GM18502 (cell line): Measurements from ENCODE around the gene OLFML3.
"Not testable (repeated sequence)": the region's sequence is repeated elsewhere in the genome, so short reads cannot be mapped to it uniquely, and the experiment has no call there.

Experiments used
- ATAC-seq: cut with Tn5 transposase; IDR thresholded peaks from one replicate; pipeline ENCODE4 v1.9.1; 2021; ENCODE audit warnings: mild to moderate bottlenecking; ENCODE audit not compliant: unreplicated experiment, poor library complexity

Gene OLFML3

DNA sequence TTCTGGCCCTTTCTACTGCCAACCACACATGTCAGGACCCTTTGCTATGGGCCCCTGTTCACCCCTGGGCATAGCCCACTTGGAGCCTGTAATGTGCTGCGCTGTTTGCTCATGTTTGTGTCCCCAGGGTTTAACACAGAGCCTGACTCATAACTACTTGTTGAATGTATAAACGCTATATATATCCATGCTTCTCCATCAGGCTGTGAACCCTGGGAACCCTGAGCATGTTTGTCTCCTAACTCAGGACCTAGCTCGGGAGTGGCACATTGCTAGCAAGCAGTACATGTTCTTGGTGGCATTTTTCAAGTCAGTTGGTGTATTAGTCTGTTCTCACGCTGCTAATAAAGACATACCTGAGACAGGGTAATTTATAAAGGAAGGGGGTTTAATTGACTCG is 8.0 kb downstream of the OLFML3 start:
- ATAC-seq, result no peak

DNA sequence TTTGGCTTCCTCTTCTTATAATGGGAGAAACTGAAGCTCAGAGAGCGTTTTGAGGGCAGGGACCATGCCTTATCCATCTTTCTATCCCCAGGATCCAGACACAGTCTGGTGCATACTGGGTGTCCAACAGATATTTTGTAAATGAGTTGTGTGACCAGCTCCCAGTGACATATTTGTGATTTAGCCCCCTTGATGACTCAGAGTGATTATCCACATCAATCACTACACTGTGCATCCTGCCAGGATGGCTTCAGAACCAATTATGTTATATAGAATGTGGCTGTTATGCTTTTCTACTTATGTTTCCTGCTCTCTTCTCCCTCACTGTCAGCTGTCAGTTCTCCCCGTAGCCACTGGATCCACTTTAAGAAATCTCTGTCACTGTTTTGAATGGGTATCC is 11.3 kb downstream of the OLFML3 start:
- no peak for ATAC-seq

DNA sequence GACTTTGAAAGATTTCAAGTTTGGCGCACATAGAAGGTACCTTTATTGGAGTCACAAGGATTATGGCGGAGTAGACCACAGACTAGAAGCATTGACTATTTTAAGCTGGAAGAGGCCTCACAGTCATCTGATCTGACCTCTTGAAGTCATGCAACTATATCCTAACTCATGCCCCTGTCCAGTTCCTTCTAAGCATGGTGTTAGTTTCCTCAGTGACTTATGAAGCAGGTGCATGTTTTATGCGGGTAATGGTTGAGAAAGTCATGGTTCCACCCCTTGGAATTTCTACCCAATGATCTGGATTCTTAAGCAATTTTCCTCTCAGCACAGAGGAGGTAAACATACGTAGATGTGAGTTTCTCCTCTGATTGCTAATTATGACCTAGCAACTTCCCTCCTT is 11.7 kb downstream of the OLFML3 start:
- ATAC-seq, result no peak

DNA sequence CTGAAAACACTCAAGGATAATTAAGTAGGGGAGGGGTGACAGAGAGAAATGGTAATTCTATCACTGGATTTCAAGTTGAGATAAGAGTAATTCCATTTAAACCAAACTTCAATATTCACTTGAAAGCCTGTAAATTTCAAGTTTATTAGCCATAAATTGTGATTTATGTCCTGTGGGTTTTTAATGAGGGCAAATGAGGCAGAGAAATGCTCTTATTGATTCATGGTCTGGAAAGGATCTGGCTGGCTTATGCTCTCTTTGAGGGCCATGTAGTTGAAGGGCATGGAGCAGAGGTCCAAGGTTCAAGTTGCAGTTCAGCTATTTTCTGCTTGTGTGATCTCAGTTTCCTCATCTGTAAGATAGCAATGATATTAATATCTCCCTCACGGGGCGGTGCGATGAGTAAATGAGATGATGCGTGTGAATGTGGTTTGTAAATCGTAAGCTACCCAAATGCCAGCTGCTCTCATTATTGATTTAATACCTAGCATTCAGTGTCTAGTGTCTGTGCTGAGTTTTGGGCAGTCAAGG is 12.3 kb downstream of the OLFML3 start:
- ATAC-seq, result no peak

DNA sequence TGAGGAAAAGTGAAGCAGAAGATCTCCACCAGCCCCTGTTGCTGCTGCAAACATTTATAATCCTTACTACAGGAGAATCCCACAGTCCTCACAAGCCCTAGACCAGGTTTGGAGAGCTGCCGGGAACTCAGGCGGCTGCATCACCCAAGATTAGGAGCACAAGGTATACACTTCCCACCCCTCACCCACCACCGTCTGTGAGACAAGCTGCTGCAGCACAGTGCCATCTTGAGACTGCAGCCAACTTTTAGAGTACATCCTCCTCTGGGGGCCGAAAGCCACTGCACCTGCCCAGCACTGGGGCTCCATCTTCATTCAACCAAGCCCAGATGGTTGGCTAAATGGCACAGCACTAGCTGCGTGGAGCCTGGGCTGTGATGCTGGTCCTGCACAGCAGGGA is 13.8 kb downstream of the OLFML3 start:
- ATAC-seq, result no peak

DNA sequence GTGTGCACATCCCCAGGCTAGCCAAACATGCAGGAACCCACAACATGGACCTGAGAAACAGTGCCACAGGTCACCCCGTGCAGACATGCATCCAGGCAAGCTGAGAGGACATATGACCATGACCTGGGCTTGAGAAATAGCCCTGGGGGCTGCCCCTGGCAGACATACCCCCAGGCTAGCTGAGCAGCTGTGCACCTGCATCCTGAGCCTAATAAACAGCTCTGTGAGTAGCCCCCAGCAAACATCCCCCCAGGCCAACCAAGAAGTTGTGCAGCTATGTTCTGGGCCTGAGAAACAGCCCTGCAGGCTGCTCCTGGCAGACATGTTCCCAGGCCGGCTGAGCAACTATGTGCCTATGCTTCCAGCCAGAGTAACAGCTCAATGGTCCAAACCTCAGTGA is 14.5 kb downstream of the OLFML3 start:
- no peak for ATAC-seq

DNA sequence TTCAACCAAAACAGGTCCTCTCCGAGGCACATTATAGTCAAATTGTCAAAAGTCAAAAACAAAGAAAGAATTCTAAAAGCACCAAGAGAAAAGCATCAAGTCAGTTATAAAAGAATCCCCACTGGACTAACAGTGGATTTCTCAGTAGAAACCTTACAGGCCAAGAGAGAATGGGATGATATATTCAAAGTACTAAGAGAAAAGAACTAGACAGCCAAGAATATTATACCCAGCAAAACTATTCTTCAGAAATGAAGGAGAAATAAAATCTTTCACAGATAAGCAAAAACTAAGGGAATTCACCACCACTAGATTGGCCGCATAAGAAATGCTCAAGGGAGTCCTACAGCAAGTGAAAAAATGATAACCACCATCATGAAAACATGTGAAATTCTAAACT is 16.1 kb downstream of the OLFML3 start:
- no peak for ATAC-seq

DNA sequence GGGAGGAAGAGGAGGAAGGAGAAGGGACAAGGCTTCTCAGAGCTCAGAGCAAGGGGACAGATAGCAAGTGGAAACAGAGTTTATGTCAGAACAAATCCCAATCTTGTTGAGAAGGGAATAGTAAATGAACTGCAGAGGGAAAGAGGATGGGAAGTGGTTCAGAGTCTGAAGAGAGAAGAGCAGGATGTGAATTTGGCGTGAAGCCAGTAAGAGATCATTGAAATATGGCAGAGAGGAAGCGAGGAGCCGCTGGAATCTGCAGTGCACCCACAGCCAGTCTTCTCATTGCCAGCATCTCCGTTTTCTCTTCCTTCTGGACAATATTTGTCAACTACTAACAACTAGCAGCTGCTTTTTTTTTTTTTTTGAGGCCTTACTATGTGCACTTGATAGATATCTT is 19.1 kb downstream of the OLFML3 start:
- ATAC-seq, result no peak

DNA sequence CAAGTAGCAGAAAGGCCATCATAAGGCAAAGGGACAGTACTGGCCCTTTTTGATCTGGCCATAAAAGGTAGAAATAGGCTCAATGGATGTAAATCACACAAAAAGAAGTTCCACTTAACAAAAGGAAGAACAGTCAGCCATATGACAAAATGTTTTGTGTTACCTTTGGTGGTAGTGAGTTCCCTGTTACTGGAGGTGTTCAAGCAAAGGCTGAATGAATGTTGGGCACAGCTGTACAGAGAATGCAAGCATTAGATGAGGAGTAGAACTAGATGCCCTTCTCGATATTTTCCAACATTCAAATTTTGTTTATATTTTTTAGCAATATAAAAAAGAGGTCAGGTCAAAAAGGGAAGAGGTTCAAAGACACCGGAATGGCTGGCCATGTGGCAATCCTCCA is 20.0 kb downstream of the OLFML3 start:
- ATAC-seq, result no peak

DNA sequence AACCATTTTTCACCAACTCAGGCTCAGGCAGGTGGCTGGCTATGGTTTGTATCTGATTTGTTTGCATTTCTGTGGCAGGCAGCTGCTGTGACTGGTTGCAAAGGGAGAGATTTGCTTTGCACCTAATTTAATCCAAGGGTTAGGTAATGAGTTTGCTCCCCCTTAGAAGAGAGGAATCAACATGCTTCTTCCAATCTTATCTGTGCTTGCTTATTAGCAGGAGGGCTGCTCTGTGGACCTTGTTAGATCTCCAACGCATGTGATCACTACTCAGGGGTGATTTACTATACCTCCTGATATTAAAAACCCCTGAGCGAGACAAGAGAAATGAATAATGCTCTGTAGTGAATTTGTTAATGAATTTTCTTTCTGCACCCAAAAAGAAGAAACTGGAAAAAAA is 20.5 kb downstream of the OLFML3 start:
- ATAC-seq, result no peak

DNA sequence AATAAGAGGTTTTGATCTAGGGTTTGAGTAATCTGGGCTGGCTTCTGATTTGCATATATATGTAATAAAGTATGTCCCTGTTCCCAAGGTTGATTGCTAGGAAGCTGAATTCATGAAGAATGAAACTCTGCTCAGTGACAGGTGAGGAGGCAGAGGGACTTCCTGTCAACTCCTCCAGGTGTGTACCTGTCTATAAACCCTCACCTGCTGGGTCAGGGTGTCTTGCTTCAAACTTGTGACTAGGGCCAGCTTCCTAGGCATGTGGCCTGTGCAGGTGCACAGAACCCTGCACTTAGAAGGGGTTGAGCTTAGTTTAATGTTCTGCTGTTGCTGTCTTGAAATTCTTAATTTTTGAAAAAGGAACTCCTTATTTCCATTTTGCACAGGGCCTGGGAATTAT is 21.1 kb downstream of the OLFML3 start:
- ATAC-seq, result no peak

DNA sequence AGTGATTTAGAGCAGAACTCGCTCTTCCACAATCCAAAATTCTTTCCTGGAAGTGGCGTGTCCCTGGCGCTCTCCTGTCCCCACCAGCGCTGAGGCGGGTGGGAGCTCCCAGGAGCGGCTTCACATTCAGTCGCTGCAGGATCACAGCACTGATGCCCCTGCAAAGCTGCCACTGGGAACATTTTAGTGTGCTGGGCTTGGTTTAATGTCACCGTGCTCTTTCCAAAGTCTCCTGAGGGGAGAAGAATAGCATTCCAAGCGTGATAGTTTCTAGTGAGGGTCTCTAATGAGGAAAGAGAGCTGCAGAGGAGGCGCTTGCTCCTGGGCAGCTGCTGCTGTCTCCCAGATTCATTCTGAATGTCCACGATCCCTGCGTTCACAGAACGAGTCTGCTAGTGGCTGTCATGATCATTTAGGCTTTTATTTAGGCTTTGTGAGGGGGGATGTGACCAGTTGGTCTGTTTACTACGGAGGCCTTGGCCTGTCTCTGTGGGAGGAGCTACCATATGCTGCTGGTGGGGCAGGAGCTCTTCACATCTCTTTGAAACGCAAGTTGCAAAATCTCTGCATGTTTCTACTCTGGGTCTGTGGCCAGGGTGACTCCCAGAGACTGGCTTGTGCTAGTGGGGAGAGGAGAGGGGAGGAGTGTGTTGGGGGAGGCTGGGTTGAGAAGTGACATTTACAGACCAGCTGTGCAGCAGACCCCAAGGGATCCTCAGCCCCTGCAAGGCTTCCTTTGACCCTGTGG is 23.4 kb downstream of the OLFML3 start:
- no peak for ATAC-seq

DNA sequence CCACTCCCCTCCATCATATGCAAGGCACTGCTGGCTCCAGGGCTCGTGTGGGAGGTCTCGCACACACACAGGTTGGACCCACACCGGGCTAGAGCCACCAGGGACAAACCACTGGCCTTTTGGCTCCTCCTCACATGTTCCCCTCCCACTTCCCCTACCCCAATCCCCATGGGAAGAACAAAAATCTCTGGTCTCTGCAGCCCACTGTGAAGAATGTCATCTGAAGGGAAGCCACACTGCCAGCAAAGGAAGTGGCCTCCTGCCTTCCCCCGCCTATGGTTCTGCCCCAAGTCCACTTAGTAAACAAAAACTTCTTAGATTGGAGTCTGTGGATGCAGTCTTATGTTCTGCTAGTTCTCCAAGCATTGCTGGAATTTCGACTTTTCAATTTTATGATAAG is 24.2 kb downstream of the OLFML3 start:
- no peak for ATAC-seq

DNA sequence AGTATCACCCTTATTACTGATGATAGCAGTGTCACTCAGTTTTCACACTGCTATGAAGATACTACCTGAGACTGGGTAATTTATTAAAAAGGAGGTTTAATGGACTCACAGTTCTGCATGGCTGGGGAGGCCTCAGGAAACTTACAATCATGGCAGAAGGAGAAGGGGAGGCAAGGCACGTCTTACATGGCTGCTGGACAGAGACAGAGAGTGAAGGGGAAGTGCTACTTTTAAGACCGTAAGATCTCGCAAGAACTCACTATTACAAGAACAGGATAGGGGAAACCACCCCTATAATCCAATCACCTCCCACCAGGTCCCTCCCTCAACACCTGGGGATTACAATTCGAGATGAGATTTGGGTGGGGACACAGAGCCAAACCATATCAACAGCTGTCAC is 27.6 kb downstream of the OLFML3 start:
- not testable (repeated sequence) for ATAC-seq

DNA sequence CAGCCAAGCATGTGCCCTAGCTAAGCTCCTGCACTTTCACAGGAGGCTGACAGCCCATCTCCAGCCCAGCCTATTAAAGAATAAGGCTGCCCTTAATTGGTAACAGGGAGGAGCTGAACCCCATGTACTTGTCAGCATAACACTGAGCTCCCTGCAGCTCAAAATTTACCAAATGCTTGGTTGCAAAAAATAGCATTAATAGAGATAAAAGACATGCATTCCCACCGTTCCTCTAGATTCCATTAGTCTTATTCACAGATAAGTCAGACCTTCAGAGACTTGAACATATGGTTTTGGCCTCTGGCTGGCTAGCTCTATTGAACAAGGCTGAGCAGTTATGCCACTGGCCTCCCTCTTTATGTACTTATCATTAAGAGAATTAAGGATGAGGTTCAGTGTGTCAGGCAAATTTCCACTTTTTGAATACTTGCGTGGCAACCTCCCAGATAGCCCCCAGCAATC is 29.2 kb downstream of the OLFML3 start:
- no peak for ATAC-seq

DNA sequence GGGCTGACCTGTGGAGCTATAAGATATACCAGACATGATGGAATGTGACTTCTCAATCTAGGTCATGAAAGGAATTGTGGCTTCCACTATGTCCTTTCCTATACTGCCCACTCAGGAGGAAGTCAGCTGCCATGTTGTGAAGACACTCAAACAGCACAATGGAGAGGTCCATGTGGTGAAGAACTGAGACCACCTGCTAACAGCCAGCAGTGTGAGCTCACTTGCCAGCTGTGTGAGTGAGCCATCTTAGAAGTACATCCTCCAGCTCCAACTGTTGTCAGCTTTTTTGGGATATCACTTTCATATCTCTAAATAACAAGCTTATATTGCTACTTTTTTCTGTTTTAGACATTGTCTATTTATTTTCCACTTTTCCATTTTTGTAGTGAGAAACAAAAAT is 29.7 kb downstream of the OLFML3 start:
- no peak for ATAC-seq

DNA sequence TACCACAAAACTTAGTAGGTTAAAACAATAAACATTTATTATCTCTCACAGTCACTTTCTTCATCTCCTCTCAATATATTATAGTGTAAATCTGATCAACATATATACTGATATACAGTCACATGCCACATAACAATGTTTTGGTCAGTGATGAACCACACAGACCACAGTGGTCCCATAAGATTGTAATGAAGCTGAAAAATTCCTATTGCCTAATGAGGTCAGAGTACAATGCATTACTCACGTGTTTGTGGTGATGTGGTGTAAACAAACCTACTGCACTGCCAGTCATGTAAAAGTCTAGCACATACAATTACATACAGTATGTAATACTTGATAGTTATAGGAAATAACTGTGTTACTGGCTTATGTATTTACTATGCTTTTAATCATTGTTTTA is 30.1 kb downstream of the OLFML3 start:
- no peak for ATAC-seq

DNA sequence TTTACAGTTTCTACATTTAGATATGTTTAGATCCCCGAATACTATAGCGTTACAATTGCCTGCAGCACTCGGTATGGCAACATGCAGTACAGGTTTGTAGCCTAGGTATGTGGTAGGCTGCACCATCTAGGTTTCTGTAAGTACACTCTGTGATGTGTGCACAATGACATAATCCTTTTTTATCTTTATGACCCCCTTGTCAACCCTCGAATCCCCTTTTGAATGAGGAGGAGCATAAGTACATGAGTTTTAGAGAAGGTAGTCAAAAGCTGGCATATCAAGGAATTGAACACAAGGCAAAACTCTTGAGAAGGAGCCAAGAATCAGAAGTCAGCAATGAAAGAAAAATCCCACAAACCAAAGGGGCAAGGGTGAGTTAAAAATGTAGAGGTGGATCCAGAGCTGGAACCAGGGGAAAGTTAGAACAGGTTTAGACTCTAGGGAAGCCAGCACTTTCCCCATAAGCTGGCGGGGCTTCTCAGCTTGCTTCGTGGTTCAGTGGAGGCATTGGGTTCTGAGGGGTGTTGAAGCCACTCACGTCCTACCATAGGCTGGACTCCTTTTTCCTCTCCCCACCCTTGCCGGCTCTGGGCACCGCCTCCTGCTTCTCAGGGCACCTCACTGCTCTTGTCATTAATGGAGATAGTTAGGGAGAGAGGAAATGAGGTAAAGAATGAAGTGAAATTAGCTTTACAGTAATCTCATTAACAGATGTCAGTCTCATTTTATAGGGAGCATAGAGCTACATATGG is 31.3 kb downstream of the OLFML3 start:
- no peak for ATAC-seq

DNA sequence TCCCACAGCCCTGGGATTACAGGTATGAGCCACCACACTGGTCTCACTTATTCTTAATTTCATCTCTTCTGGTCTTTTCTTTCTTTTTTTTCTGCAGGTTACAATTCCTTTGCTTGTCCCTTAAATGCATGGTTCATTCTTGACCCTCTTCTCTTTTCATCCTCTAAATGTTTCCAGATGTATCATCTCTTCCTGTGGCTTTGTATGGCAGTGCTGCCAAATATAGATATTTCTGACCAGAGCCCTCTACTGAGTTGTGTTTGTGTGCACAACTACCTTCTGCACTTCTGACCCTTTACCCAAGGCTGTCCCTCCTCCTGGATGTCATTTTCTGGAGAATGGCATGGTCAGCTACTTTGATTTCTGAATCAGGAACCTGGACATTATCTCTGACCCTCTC is 32.5 kb downstream of the OLFML3 start:
- no peak for ATAC-seq

DNA sequence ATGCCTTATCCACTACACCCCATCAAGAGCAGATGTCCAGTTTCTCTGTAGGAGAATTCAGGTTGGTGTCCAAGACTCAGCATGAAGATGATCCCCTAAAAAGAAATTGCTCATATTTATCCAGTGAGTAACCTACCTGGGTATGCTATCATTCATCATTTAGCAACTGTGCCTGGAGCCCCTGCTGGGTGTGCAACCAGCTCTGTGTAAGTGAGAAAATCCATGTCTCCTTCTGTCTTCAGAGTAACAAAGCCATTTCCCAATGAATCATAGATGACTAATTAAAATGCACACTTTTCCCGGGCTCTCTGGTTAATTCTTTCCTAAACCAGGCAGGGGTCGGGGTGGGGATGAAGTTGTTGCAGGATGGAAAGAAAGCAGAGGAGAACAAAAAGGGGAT is 35.8 kb downstream of the OLFML3 start:
- ATAC-seq, result no peak

DNA sequence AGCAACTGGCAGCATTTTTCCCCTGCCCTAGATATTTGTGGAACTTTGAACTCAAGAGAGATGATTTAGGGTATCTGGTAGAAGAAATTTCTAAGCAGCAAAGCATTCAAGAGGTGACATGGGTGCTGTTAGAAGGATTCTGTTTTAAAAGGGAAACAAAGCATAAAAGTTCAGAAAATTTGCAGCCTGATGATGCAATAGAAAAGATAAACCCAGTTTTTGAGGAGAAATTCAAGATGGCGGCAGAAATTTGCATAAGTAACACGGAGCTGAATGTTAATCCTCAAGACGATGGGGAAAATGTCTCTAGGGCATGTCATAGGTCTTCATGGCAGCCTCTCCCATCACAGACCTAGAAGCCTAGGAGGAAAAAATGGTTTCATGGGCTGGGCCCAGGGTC is 40.5 kb downstream of the OLFML3 start:
- ATAC-seq, result not testable (repeated sequence)

DNA sequence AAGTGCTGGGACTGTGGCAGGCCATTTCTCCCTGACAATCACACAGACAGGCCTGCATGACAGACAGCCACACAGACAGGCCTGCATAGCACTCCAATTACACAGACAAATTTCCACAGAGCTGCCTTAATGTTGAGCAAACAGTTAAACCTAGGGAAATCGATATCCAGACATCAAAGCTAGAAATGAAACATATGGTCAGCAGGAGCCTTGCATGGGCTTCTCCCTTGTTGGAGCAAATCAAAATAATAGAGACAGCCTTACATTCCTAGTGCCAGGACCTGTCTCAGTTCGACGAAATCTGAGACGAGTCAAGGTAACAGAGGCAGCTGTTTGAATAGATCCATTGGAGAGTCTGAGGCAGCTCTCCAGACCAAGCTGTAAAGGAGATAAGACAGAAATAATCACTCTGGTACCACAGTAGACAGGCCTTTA is 42.4 kb downstream of the OLFML3 start:
- no peak for ATAC-seq
